NCI-H1417 (cell line): ENCODE measurements around the gene CC2D2B.
"Not testable (repeated sequence)": the region's sequence is repeated elsewhere in the genome, so short reads cannot be mapped to it uniquely, and the experiment has no call there.

Experiments
- DNase-seq, 3 experiments: peaks; one replicate each; lab custom pipeline; 2025; lab: John Stamatoyannopoulos, UW

The CC2D2B gene

DNA sequence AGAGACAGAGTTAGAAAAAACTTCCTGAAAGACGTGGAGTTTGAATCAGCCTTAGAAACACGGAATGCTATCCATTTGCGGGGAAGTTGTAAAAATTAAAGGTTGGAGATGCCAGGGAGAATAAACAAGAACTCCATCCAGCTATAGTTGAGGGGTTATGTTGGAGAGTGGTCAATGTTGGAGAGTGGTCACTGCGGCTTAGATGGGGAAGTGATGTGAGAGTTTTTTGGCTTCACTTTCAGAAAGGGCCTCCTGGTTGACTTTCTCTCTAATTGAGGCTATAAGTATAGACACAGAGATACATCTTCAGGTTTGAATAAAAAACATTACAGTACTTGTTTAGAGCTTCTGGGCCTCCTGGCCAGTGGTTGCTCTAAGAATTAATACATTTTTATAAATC, 675 bp downstream of the CC2D2B start:
- no peak for DNase-seq

DNA sequence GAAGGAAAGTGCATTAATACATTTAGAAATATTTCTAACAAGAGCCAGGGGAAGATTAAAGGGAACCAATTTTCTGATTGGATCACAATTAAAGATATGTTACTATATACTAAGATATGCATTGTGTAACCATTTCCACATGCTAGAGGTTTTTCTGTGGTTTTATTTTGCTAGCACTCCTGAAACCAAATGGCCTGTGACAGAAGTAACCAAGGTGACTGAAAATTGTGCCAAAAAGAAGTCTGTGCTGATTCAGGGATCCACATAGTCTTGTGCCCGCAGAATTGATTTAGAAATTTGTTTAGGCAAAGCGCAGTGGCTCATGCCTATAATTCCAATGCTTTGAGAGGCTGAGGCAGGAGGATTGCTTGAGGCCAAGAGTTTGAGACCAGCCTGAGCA, 1.8 kb downstream of the CC2D2B start:
- peak in 1 of 3 experiments; percentile 1 for DNase-seq

DNA sequence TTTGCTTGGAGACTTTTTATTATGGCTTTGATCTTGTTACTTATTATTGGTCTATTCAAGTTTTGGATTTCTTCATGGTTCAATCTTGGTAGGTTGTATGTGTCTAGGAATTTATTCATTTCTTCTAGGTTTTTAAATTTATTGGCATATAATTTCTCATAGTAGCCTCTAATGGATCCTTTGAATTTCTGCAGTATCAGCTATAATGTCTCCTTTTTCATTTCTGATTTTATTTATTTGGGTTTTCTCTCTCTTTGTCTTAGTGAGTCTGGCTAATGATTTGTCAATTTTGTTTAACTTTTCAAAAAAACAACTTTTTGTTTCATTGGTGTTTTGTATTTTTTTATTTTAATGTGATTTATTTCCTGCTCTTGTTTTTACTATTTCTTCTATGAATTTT, 8.3 kb downstream of the CC2D2B start:
- DNase-seq: not testable (repeated sequence)

DNA sequence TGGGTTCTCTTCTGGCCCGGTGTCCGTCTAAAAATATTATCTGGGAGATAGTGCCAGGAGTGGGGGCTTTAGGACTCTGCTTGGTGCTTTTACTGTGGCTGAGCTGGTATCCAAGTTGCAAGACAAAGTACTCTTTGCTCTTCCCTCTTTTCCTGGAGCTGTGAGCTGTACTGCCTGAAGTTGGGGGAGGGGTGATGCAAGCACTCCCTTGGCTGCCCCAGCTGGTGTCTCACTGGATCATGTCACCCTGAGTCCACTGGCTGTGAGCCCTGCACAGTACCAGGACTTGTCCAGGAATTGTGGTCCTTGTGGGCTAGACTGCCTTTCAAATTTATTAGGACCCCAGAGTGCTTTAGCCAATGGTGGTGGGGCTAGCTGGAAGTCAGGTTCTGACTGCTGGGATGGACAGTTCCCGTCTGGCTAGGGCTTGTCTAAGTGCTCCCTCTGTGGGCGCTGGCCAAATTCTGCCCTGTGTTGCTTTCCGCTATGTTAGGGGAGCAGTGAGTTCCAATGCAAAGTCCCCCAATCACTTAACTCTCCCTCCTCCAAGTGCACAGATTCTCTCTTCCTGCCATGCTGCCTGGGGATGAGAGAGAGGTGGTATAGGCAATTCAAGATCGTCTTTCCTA, 13.1 kb downstream of the CC2D2B start:
- DNase-seq: no peak

DNA sequence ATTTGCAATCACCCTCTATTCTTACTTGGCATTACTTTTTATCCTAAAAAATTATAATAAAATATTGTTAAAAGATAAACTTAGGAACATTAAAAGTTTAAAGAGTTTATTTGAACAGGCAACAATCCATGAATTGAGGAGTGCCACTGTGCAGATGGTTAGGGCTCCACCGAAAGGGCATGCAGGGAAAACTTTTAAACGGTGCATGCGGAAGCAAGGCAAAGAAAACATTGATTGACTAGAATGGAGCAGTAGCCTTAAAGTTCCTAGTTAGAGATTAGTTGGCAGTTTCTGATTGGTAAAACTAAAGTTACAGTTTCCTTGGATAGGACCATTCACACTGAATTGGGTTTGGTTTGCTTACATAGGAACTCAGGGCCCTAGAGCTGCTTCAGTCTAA, 17.3 kb downstream of the CC2D2B start:
- no peak for DNase-seq

DNA sequence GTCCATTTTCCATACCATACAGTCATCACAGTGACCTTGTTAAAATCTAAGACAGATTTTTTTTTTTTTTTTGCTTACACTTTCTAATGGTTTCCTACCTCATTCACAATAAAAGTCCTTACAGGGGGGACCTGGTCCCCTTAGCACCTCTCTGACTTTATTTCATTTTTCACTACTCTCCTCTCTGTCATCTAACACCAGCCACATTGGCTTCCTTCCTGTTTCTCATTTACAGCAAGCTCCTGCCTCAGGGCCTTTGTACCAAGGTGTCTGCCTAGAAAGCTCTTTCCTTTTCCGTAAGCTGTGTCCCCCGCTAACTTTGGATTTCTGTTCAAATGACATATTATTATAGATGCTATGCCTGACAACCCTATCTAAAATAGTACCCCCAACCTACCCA, 27.7 kb downstream of the CC2D2B start:
- DNase-seq: no peak

DNA sequence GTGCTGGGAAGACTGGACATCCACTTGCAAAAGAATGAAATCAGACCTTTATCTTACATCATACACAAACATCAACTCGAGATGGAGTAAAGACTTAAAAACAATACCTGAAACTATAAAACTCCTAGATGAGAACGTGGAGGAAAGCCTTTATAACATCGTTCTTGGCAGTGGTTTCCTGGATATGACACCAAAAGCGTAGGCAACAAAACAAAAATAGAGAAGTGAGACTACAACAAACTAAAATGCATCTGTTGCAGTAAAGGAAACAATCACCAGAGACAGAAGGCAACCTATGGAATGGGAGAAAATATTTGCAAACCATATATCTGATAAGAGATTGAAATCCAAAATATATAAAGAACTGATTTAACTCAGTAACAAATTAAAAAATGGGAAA, 33.3 kb downstream of the CC2D2B start:
- no peak for DNase-seq

DNA sequence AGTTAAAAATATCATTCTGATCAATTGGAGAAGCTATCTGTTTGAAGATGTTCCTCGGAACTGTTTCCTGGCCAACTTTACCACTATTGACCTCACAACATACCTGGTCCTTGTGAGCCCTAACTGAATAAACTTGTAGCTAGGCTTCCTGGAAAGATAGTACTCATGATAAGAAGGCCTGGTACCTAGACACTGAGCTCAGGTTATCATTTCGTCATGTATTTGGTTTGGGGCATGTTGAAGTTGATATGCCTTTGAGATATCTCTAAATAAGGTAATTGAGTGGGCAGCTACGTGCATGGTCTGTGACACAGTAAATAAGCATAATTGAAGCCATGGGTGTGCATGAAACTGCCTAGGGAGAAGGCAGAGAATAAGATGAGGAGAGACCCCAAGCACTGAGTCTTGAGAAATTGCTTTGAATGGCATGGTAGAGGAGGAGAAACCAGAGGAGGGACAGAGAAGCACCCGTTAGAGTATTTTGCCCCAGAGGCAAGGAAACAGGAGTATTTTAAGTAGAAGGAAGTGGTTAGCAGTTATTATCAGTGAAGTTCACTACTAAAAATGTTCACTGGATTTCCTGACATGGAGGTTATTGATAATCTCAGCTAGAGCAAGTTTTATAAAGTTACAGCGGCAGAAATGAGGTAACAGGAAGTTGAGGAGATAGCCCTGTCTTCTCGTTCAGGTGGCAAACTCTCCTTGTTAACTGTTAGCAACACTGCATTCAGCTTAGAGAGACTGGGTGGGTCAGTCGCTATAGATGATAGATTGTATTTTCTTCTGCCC, 55.6 kb downstream of the CC2D2B start:
- DNase-seq: no peak

DNA sequence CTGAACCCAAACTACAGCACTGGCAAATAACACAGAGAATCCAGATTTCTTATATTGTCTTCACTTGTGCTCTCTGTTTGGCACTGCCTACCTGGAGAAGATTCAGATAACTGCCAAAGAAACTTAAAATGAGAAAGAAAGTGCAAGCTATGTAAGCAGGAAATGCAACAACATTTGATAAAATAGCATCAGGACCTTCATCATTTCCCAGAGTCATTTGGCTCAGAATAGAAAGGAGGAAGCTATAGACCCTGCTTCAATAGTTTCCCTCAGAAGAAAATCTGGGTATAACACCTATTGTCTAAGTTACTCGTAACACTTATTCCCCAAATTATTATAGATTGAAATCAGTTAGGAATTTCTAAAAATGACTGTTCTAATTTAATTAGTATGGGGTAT, 56.2 kb downstream of the CC2D2B start:
- DNase-seq: no peak

DNA sequence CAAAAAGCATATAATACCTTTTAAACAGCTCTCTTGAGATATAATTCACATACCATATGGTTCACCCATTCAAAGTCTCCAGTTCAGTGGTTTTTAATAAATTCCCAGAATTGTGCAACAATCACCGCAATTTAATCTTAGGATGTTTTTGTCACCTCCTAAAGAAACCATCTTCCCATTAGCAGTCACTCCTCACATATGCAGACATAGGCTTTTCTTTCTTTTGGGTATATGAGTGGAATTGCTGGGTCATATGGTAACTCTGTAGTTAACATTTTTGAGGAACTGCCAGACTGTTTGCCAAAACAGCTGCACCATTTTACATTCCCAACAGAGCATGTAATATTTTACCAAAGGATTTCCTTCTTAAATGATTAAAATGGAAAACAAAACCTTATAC, 57.0 kb downstream of the CC2D2B start:
- no peak for DNase-seq

DNA sequence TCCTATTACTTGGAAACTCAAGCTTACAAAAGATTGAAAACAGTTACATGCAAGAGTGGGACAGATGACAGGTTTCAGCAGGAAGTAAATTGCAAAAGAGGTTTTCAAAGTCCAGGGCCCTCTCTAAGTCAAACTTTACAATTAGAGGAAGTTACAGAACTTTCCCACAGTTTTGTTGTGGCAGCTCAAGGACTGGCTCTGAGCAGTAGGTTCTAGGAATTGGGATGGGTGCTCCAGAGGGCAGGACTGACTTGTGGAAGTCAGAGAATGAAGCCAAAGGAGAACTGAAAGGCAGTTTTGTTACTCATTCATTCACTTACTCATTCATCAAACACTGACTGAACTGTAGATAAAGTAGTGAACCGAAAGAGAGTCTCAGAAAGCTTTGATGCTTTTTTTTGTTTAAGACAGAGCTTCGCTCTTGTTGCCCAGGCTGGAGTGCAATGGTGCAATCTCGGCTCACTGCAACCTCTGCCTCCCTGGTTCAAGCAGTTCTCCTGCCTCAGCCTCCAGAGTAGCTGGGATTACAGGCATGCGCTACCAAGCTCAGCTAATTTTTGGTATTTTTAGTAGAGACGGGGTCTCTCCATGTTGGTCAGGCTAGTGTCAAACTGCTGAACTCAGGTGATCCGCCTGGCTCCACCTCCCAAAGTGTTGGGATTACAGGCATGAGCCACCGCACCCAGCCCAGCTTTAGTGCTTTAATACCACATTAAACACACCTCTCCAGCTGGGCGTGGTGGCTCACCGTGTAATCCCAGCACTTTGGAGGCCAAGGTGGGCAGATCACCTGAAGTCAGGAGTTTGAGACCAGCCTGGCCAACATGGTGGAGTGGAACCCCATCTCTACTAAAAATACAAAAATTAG, 68.8 kb downstream of the CC2D2B start:
- no peak for DNase-seq

DNA sequence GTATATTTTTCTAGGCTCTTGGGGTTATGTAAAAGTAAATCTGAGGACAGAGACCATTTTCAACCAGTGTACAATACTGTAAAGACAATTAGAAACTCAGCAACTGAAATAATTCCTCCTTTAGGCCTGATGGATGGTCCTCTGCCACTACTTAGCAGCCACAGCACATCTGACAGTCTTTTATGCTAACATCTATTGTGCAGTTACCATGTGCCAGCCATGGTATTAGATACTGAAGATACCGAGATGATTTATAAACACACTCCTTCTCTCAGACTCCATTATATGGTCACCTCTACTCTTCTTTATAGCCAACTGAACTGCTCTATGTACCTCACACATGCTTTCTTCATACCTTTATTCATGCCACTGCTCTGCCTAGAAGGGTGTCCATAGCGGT, 74.4 kb downstream of the CC2D2B start:
- no peak for DNase-seq

DNA sequence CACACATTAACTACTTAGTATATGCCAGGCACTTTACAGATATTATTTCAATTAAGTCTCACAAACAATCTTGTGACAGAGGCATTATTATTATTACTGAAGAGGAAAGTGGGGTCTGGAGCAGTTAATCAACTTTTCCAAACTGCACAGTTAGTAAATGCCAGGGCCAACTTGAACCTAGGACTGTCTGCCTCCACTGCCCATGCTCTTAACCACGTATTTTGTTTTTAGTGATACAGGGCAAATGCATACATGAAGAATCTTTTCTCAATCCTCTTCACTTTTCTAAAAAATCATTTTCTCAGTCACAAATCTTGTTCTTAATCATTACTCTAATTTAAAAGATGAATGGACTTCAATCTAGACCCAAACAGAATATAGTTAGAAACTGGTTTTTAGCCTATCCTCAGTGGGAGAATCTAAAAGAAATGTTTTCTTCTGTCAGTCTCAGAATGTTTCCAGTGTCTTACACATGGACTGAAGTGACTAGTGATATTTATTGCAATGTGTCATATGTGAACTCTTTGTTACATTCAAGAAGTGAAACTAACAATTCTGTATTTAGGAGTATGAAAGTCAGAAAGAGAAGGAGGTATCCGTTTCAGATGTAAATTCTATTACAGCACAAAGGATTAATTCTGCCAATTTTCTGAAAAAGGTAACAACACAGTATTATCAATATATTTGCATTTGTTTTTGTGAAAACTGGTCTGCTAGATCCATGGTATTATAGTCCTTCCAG, 80.1 kb downstream of the CC2D2B start:
- no peak for DNase-seq

DNA sequence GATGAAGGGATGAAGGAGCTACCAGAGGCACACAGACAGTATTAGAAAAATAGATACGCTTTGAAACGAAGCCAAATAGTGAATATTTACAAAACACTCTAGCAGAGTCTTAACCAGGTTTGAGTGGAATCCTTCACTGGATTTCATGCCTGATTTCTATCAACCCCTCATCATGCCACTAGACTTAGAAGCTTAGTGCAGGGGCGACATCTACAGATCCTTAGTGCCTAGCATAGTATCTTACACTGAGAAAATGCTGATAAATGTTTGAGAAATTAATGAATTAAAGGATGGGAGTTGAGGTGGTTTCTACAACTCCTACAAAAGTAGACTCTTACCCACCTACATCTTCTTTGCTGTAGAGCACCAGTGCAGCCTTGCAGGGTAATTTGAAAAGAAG, 80.9 kb downstream of the CC2D2B start:
- no peak for DNase-seq

DNA sequence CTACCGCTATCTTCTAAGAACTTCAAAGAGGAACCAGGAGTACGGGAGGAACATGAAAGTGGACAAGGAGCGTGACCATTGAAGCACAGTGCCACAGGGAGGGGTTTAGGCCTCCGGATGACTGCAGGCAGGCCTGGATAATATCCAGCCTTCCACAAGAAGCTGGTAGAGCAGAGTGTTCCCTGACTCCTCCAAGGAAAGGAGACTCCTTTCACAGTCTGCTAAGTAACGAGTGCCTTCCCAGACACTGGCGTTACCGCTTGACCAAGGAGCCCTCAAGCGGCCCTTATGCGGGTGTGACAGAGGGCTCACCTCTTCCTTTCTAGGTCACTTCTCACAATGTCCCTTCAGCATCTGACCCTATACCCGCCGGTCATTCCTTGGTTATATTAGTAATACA, 86.6 kb downstream of the CC2D2B start:
- DNase-seq: not testable (repeated sequence)

DNA sequence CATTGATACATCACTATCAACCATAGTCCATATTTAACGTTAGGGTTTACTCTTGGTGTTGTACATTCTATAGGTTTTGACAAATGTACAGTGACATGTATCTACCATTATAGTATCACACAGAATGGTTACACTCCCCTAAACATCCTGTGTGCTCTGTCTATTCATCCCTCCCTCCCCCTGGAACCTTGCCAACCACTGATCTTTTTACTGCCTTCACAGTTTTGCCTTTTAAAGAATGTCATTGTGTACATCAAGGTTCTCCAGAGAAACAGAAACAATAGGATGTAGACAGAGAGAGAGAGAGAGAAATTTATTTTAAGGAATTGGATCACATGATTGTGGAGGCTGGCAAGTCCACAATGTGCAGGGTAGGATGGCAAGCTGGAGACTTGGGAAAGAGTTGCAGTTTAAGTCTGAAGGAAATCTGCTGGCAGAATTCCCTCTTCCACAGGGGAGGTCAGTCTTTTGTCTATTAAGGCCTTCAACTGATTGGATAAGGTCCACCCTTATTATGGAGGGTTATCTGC, 90.5 kb downstream of the CC2D2B start:
- no peak for DNase-seq

DNA sequence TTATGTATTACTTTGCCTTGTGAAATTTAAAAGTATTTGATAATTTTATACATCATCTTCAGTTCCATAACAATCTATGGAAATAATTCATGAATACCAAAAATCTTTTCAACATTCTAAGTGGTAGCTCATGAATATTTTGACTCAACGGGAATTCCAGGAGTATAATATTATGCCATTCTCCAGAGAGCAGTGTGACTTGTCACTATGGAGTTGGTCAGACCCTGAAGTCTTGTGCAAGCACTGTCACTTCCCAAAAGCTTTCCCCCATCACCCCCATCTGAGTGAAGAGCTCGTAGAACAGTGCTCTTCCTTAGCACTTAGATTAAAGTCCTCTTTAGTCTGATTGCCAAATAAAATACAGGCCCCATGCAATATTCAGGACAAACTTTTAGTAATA, 106.2 kb downstream of the CC2D2B start:
- no peak for DNase-seq

DNA sequence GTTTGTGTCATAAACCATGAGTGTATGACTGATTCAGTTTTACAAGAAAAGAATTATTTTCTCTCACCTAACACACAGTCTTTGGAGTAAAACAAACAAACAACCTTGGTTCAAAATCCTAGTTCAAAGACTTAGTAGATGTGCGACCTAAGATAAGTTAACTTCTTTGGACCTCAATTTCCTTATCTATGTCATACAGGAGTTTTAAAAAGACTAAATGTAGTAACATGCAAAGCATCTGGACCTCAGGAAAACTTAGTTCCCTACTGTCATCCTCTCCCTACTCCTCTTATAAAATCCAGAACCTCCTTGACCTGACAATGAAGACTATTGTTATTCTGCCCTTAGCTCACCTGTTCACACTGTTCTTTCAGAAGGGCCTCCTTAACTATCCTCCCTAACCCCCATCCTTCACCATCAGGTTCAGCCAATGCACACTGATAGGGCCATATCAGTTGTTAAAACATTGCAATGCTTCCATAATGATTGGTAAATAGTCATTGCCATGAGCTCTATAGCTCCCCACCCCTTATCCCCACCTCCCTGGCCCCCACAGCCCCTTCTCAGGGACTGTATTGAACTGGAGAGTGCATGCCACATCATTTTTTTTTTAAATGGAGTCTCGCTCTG, 106.8 kb downstream of the CC2D2B start:
- DNase-seq: no peak

DNA sequence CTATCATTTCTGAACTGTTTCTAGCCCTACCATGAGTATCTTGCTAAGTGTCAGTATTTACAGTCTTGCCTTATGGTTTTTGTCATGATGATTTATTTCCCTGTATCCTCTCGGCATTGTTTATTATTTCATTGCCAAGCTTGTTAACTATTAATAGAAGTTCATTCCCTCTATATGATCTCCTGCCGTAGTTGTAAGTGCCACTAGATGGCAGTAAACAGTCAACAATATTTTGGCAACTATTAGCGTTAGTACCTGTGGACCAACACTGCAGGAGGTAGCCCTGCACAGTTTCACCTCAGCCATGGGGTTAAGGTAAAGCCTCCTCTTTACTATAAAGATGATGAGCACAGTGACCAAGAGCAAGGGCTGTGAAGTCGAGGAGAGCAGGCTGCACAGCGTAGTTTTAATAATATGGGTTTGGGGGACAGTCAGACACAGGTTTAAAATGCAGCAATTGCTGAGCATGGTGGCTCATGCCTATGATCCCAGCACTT, 109.5 kb downstream of the CC2D2B start:
- DNase-seq: peak; percentile 43 to 79 (median 58)

DNA sequence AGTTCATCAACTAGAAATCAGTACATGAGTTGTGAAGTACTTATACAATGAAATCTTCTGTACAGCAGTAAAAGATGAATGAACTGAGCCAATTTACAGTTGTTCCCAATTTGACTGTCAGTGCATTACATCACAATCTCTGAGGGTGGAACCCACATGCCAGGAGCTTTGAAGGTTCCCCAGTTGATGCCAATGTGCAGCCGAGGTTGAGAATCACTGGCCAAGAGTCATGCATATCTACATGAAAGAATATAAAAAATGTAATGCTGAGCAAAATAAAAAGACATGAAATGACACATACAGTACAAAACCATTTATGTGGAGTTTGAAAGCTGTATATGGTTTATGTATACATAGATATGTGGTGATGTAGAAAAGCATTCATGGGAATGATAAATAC, 113.6 kb downstream of the CC2D2B start:
- no peak for DNase-seq

DNA sequence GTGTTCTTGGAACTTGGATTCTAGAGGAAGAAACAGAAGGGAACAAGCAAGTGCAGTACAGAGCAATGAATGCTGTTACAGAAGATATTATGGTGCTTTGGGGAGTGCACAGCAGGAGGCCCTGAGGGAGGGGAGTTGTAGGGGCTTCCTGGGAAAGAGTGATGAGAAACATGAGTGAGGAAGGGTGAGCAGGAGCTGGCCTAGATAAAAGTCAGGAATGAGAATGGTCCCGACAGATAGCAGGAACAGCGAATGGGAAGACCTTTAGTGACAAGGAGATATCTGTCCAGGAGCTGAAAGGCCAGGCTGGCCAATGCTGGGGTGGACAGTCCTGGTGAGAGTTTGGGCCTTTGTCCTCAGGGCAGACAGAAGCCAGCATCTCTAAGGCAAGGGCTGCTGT, 115.0 kb downstream of the CC2D2B start:
- no peak for DNase-seq
